T-helper 1 cell treated with Interleukin-12 subunit alpha and Interleukin-12 subunit beta and Interleukin-4 antibody, amounts not matched to agents 30 μg/mL and 1 μg/mL, for 36 hours (primary cell): ENCODE data around the gene KIR2DL1.
"Not testable (repeated sequence)": the region's sequence is repeated elsewhere in the genome, so short reads cannot be mapped to it uniquely, and the experiment has no call there.

Experiments
- H3K27ac Mint-ChIP-seq: one replicate; pipeline ENCODE4 v1.8.0; 2021; ENCODE audit warnings: mild to moderate bottlenecking, mixed read lengths
- H3K27me3 Mint-ChIP-seq: one replicate; pipeline ENCODE4 v1.8.0; 2021; ENCODE audit warnings: low read depth, mixed read lengths
- H3K36me3 Mint-ChIP-seq: one replicate; pipeline ENCODE4 v1.8.0; 2021; ENCODE audit warnings: low read depth, mixed read lengths
- H3K4me1 Mint-ChIP-seq: one replicate; pipeline ENCODE4 v1.8.0; 2021; ENCODE audit warnings: low read depth, mixed read lengths
- H3K4me3 Mint-ChIP-seq: one replicate; pipeline ENCODE4 v1.8.0; 2021; ENCODE audit warnings: mild to moderate bottlenecking, moderate library complexity, mixed read lengths
- H3K9me3 Mint-ChIP-seq: one replicate; pipeline ENCODE4 v1.8.0; 2021; ENCODE audit warnings: mixed read lengths

Gene KIR2DL1

DNA sequence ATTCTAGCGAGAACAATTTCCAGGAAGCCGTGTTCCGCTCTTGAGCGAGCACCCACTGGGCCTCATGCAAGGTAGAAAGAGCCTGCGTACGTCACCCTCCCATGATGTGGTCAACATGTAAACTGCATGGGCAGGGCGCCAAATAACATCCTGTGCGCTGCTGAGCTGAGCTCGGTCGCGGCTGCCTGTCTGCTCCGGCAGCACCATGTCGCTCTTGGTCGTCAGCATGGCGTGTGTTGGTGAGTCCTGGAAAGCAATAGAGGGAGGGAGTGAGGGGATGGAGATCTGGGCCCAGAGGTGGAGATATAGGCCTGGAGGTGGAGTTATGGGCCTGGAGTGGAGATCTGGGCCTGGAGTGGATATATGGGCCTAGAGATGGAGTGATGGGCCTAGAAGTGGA is at the start of gene KIR2DL1:
TSS of gene KIR2DL1 (plus strand) at position 148 of the 400 bp plus-strand sequence. CDS start at position 206, 58 bp downstream.
- H3K27ac Mint-ChIP-seq, H3K4me3 Mint-ChIP-seq, H3K4me1 Mint-ChIP-seq, H3K9me3 Mint-ChIP-seq, H3K27me3 Mint-ChIP-seq, H3K36me3 Mint-ChIP-seq: not testable (repeated sequence)

DNA sequence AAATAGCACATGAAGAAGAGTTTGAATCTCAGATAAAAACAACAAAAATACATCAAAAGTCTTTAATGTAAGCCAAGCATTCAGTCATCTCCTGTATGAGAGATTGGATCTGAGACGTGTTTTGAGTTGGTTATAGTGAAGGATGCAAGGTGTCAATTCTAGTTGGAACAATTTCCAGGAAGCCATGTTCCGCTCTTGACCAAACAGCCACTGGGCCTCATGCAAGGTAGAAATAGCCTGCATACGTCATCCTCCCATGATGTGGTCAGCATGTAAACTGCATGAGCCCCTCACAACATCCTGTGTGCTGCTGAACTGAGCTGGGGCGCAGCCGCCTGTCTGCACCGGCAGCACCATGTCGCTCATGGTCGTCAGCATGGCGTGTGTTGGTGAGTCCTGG is 45.5 kb upstream of the KIR2DL1 start, which contains the start of gene KIR3DL3:
TSS of gene KIR3DL3 (plus strand) at position 301 of the 400 bp plus-strand sequence. CDS start at position 356, 55 bp downstream.
- Mint-ChIP-seq H3K36me3 (no peaks in the 10 kb centered on the region), H3K27ac (no peak within 1 kb of the TSS), H3K27me3 (no peaks in the 10 kb centered on the region), H3K4me1 (no peaks in the 10 kb centered on the region), H3K4me3 (no peak within 1 kb of the TSS), H3K9me3 (peaks cover 20% of the 10 kb centered on the region)

DNA sequence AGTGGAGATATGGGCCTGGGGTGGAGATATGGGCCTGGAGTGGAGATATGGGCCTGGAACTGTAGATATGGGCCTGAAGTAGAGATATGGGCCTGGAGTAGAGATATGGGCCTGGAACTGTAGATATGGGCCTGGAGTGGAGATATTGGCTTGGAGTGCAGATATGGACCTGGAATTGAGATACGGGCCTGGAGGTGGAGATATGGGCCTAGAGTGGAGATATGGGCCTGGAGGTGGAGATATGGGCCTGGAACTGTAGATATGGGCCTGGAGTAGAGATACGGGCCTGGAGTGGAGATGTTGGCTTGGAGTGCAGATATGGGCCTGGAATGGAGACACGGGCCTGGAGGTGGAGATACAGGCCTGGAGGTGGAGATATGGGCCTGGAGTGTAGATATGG is 44.9 kb upstream of the KIR2DL1 start:
- Mint-ChIP-seq H3K27ac (no peak overlapping the region), H3K36me3 (no peaks in the 10 kb centered on the region), H3K4me3 (no peak overlapping the region), H3K4me1 (no peaks in the 10 kb centered on the region), H3K9me3 (peaks cover 20% of the 10 kb centered on the region), H3K27me3 (no peaks in the 10 kb centered on the region)

DNA sequence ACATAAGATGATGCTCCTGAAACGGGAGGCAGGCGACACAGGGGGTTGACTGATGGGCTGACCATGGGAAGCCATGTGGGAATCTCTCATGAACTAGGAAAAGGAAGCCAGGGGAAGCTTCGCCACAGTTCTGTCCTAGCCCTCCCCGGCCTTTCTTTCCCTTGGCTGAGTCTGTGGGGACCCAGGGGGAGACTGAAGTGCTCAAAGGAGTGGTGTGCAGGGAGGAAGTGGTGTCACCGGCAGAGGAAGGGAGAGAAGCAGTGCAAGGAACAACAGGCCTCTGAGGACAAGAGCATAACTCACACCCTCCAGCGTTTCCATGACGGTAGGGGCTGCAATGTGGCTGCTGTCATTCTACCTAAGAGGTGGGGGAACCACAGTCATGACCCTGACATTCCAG is 44.3 kb upstream of the KIR2DL1 start:
- Mint-ChIP-seq H3K27ac (no peak overlapping the region), H3K4me1 (no peaks in the 10 kb centered on the region), H3K36me3 (no peaks in the 10 kb centered on the region), H3K27me3 (no peaks in the 10 kb centered on the region), H3K4me3 (no peak overlapping the region), H3K9me3 (peaks cover 20% of the 10 kb centered on the region)

DNA sequence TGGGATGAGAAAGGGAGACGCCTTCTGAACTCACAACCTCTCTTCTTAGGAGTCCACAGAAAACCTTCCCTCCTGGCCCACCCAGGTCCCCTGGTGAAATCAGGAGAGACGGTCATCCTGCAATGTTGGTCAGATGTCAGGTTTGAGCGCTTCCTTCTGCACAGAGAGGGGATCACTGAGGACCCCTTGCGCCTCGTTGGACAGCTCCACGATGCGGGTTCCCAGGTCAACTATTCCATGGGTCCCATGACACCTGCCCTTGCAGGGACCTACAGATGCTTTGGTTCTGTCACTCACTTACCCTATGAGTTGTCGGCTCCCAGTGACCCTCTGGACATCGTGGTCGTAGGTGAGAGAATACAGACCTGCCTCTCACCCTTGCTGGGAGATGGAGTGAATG is 42.0 kb upstream of the KIR2DL1 start:
- H3K36me3 Mint-ChIP-seq: no peaks in the 10 kb centered on the region
- no peak overlapping the region for H3K27ac Mint-ChIP-seq
- no peaks in the 10 kb centered on the region for H3K4me1 Mint-ChIP-seq
- peaks cover 15% of the 10 kb centered on the region for H3K9me3 Mint-ChIP-seq
- no peaks in the 10 kb centered on the region for H3K27me3 Mint-ChIP-seq
- H3K4me3 Mint-ChIP-seq: no peak overlapping the region

DNA sequence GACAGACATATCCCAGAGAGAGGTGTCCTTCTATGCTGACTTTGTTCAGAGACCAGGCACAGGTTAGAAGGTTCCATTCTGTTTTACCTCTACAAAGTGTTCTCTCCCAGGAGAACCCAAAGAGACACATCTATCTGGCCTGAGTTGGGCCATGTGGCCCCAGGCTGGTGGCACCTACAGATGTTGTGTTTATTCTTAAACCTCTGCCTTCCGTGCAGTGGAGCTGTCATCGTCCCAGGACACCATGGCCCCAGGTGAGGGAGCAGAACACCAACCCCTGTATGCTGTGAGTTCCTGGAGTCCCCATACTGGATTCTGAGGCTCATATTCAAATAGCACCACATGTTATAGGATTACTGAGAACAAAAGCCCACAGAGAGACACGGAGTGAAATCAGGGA is 41.4 kb upstream of the KIR2DL1 start:
- no peaks in the 10 kb centered on the region for H3K4me1 Mint-ChIP-seq
- peaks cover 9% of the 10 kb centered on the region for H3K9me3 Mint-ChIP-seq
- H3K27me3 Mint-ChIP-seq: no peaks in the 10 kb centered on the region
- H3K4me3 Mint-ChIP-seq: no peak overlapping the region
- H3K27ac Mint-ChIP-seq: no peak overlapping the region
- H3K36me3 Mint-ChIP-seq: no peaks in the 10 kb centered on the region

DNA sequence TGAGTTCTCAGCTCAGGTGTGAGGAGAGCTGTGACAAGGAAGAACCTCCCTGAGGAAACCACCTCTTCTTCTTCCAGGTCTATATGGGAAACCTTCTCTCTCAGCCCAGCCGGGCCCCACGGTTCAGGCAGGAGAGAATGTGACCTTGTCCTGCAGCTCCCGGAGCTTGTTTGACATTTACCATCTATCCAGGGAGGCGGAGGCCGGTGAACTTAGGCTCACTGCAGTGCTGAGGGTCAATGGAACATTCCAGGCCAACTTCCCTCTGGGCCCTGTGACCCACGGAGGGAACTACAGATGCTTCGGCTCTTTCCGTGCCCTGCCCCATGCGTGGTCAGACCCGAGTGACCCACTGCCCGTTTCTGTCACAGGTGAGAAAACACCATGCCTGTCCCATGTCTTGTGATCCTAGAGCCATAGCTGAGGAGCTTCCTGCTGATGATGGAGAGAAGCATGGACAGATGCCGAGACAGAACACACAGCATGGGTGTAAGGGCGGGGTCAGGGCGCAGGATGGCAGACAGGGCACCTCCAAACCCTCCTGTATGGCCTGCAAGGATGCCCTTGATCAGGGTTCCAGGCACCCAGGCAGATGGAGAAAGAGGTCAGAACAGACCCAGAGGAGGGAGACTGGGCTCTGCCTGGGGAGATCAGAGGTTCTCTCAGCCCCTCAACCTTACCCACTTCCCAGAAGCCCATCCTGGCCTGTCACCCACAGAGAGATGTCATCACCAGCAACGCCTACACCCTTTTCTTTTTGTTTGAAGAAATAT is 40.0 kb upstream of the KIR2DL1 start:
- H3K27me3 Mint-ChIP-seq: no peaks in the 10 kb centered on the region
- no peak overlapping the region for H3K27ac Mint-ChIP-seq
- no peaks in the 10 kb centered on the region for H3K36me3 Mint-ChIP-seq
- no peak overlapping the region for H3K4me3 Mint-ChIP-seq
- no peaks in the 10 kb centered on the region for H3K4me1 Mint-ChIP-seq
- H3K9me3 Mint-ChIP-seq: peaks cover 12% of the 10 kb centered on the region

DNA sequence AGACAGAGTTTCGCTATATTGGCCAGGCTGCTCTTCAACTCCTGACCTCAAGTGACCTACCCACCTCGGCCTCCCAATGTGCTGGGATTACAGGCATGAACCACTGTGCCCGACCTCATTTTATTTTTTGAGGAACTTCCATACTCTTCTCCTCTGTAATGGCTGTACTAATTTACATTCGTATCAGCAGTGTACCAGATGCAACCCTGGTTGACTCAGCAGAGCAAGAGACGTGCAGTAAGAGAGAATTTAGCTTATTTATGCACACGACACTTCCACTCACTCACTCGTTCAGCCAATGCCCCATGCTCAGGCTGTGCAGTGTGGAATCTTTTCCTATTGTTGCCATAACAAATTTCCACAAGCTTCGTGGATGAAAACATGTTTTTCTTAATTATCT is 38.4 kb upstream of the KIR2DL1 start:
- Mint-ChIP-seq H3K36me3 (no peaks in the 10 kb centered on the region), H3K27ac (no peak overlapping the region), H3K27me3 (no peaks in the 10 kb centered on the region), H3K4me3 (no peak overlapping the region), H3K9me3 (peaks cover 8% of the 10 kb centered on the region), H3K4me1 (no peaks in the 10 kb centered on the region)

DNA sequence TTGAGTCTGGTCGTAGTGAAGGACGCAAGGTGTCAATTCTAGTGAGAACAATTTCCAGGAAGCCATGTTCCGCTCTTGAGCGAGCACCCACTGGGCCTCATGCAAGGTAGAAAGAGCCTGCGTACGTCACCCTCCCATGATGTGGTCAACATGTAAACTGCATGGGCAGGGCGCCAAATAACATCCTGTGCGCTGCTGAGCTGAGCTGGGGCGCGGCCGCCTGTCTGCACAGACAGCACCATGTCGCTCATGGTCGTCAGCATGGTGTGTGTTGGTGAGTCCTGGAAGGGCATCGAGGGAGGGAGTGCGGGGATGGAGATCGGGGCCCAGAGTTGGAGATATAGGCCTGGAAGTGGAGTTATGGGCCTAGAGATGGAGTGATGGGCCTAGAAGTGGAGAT is 31.3 kb upstream of the KIR2DL1 start, which contains the start of gene KIR2DL3:
TSS of gene KIR2DL3 (plus strand) at position 208 of the 400 bp plus-strand sequence. CDS start at position 241, 33 bp downstream.
- H3K4me3 Mint-ChIP-seq, H3K27ac Mint-ChIP-seq, H3K36me3 Mint-ChIP-seq, H3K9me3 Mint-ChIP-seq, H3K4me1 Mint-ChIP-seq, H3K27me3 Mint-ChIP-seq: not testable (repeated sequence)

DNA sequence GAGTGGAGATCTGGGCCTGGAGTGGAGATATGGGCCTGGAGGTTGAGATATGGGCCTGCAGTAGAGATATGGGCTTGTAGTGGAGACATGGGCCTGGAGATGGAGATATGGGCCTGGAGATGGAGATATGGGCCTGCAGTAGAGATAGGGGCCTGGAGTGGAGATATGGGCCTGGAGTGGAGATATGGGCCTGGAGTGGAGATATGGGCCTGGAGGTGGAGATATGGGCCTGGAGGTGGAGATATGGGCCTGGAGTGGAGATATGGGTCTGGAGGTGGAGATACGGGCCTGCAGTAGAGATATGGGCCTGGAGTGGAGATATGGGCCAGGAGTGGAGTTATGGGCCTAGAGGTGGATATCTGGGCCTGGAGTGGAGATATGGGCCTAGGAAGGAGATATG is 30.9 kb upstream of the KIR2DL1 start:
- no peak overlapping the region for H3K27ac Mint-ChIP-seq
- no peak overlapping the region for H3K4me3 Mint-ChIP-seq
- H3K27me3 Mint-ChIP-seq: no peaks in the 10 kb centered on the region

DNA sequence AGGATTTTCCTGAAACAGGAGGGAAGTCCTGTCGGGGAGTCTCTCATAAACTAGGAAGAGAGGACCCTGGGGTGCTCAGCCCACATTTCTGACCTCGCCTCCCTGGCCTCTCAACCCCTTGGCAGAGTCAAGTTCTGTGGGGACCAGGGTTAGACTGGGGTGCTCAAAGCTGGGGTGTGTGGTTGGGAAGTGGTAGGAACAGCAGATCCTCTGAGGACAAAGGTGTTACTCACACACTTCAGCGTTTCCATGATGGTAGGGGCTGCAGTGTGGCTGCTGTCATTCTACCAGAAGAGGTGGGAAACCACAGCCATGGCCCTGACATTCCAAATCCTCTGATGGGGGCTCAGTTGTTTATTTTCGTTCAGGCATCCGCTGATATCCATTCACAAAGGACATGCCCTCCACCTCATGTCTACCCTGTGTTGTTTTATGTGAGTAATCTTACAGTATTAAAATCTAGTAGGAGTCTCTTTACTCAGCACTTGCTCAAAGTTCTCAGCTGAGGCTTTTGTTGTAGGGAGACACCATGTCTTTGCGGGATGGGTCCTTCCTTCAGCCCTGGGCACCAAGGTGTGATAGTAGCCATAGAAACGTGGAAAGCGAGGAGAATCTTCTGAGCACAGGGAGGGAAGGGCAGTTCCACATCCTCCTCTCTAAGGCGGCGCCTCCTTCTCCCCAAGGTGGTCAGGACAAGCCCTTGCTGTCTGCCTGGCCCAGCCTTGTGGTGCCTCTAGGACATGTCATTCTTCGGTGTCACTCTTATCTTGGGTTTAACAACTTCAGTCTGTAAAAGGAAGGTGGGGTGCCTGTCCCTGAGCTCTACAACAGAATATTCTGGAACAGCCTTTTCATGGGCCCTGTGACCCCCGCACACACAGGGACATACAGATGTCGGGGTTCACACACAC is 29.8 kb upstream of the KIR2DL1 start:
- no peaks in the 10 kb centered on the region for H3K4me1 Mint-ChIP-seq
- no peaks in the 10 kb centered on the region for H3K27me3 Mint-ChIP-seq
- H3K9me3 Mint-ChIP-seq: no peaks in the 10 kb centered on the region
- no peak overlapping the region for H3K4me3 Mint-ChIP-seq
- no peak overlapping the region for H3K27ac Mint-ChIP-seq
- H3K36me3 Mint-ChIP-seq: no peaks in the 10 kb centered on the region

More for the DNA sequence above, 30.9 kb upstream of the KIR2DL1 start:
- no peaks in the 10 kb centered on the region for H3K36me3 Mint-ChIP-seq
- H3K4me1 Mint-ChIP-seq: no peaks in the 10 kb centered on the region
- peaks cover 6% of the 10 kb centered on the region for H3K9me3 Mint-ChIP-seq

DNA sequence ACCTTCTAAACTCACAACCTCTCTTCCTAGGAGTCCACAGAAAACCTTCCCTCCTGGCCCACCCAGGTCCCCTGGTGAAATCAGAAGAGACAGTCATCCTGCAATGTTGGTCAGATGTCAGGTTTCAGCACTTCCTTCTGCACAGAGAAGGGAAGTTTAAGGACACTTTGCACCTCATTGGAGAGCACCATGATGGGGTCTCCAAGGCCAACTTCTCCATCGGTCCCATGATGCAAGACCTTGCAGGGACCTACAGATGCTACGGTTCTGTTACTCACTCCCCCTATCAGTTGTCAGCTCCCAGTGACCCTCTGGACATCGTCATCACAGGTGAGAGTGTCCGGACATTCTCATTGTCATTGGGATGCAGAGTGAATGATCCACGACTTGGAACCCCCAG is 27.6 kb upstream of the KIR2DL1 start:
- not testable (repeated sequence) for H3K4me1 Mint-ChIP-seq, H3K4me3 Mint-ChIP-seq, H3K27me3 Mint-ChIP-seq, H3K9me3 Mint-ChIP-seq, H3K27ac Mint-ChIP-seq, H3K36me3 Mint-ChIP-seq

DNA sequence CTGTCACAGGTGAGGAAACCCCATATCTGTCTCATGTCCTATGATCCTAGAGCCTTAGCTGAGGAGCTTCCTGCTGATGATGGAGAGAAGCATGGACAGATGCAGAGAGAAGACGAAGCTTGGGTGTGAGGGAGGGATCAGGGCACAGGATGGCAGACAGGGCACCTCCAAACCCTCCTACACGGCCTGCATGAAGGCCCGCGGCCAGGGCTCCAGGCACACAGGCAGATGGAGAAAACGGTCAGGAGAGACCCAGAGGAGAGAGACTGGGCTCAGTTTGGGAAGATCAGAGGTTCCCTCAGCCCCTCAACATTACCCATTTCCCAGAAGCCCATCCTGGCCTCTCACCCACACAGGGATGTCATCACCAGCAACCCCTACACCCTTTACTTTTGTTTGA is 25.5 kb upstream of the KIR2DL1 start:
- not testable (repeated sequence) for H3K27ac Mint-ChIP-seq, H3K4me3 Mint-ChIP-seq, H3K36me3 Mint-ChIP-seq, H3K27me3 Mint-ChIP-seq, H3K4me1 Mint-ChIP-seq, H3K9me3 Mint-ChIP-seq

DNA sequence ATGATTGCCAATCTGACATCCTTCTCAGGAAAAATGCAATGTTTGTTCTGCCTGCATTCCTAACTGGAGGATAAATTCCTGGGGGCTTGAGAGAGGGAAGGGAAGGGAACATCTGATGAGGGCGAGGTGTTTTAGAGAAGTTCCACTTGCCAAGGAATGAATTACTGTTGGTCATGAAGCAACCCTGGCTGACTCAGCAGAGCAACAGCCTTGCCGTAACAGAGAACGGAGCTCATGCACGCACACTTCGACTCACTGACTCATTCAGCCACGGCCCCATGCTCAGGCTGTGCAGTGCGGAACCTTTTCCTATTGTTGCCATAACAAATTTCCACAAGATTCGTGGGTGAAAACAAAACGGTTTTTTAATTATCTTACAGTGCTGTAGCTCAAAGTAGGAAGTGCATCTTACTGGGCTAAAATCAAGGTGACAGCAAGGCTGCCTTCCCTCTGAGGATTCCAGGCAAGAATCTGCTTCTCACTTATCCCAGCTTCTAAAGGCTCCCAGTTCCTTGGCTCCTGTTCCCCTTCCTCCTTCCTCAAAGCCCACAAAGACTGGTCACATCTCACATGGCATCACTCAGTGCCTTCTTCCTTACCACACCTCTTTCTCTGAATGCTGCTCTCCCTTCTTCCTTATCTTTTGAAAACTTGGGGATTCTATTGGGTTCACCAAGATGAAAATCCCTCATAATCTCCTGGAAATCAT is 21.8 kb upstream of the KIR2DL1 start:
- H3K27me3 Mint-ChIP-seq, H3K27ac Mint-ChIP-seq, H3K4me1 Mint-ChIP-seq, H3K9me3 Mint-ChIP-seq, H3K4me3 Mint-ChIP-seq, H3K36me3 Mint-ChIP-seq: not testable (repeated sequence)
